Stimulated activated CD4-positive, alpha-beta T cell treated with anti-CD3 and anti-CD28 coated beads, Interleukin-12 subunit alpha, Interleukin-12 subunit beta, amount 100 ng/mL, for 4 hours (primary cell): Measurements from ENCODE around the gene ACOT7.

ENCODE experiments used
- DNase-seq: peaks from one replicate; pipeline ENCODE4 v3.0.0-alpha.2; 2020

The ACOT7 gene

GRCh38 chr1:6245869-6246496, 147.6 kb downstream of the ACOT7 start:
- DNase-seq: peak; percentile 44

DNA sequence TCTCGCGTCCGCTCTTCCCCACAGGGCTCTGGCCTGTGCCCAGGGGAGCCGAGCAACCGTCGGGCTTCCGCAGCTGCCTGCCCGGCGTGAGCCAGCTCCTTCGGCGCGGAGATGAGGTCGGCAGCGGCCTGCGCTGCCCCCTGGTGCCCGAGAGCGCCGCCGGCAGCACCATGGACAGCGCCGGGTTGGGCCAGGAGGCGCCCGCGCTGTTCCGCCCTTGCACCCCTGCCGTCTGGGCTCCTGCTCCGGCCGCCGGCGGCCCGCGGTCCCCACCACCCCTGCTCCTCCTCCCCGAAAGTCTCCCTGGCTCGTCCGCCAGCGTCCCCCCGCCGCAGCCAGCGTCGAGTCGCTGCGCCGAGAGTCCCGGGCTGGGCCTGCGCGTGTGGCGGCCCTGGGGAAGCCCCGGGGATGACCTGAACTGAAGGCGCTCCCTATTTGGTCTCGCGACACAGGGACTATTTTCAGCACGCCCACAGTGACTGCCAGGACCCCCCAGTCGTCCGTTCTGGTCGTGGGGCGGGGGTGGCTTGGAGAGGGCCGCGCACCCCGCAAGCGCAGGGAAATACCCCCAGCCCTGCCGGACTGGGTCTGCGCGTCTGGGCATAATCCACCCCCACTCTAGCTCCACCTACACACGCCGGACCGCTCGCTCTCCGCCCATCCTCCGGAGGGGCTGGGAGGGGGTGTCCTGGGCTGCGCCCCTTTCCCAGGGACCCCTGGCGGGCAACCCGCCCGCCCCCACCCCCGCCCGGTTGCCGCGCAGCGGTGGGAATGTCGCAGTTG, 148.3 kb downstream of the ACOT7 start:
- peak; percentile 82 for DNase-seq

GRCh38 chr1:6244401-6245049, 149.0 kb downstream of the ACOT7 start:
- DNase-seq: no peak

- DNase-seq: no peak
Measured at GRCh38 chr1:6243993-6244392, 149.6 kb downstream of the ACOT7 start, which contains the start of gene HES3. TSS of gene HES3 (plus strand) at chr1:6244179. CDS start at chr1:6244366, 187 bp downstream.

- DNase-seq: no peak
Measured at GRCh38 chr1:6243053-6243834, 150.3 kb downstream of the ACOT7 start.

GRCh38 chr1:6241887-6242740, 151.5 kb downstream of the ACOT7 start:
- no peak for DNase-seq

DNA sequence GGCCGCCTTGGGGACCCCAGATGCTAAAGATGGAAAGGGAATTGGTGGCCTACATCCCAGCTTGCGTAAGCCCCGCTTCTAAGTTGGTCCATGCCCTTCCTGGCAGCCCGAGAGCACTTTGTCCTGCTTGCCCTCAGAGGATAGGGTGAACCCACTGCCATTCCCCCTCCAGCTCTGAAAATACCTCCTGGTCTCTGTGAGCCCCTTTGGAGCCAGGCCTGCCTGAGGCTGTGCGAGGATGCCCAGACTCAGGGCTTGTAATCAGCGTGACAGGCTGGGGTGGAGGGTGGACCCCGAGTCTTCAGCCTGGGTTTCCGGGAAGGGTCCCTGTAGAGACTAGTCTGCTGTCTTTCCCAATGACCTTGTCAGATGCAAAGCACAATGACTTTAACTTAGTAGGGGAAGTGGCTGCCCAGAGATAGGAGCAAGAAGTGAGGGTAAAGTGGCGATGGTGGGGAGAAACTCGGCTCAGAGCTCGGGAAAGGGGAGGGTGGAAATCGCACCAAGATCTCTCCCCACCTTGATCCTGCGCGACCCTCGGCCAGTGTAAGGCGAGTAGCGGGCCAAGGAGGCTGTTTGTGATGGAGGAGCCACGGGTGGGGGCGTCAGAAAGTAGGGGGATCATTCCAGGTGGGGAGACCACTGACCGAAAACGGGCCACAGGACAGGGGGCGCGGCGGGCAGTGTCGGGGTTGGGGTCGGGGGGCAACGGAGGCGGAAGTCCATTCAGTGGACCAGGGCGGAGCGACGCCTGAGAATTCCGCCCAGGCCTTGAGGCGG, 152.3 kb downstream of the ACOT7 start:
- no peak for DNase-seq

DNA sequence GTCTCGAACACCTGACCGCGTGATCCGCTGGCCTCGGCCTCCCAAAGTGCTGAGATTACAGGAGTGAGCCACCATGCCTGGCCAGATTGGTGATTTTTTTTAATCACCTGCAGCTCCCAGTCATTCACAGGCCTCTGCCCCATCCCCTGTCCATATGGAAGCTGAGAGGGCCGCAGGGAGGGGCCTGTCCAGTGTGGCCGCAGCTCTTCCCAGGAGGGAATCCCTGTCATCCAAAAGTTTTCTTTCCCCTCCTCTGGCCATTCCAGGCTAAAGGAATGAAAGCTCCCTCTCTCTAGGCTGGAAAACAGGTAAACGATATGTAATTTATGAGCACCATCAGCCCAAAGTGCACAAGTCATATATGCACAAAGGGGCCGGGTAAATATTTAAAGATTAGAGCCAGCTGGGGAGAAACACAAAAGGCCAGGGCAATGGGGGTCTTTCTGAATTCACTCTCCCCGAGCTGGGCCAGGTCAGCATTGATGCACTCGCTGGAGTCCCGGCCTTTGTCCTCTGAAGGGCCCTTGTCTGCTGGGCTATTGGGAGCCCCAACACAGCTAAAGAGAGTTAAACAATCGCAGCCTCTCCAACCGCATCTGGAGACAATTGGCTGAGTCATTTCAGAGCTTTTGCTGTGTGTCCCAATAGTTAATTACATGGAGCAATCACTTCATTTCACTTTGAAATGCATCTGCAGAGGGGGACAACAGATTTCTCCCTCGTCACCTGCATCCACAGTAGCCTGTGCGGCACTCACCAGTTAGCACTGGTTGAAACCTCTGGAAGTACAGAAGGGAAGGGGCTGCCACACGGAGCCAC, 153.4 kb downstream of the ACOT7 start:
- no peak for DNase-seq

DNA sequence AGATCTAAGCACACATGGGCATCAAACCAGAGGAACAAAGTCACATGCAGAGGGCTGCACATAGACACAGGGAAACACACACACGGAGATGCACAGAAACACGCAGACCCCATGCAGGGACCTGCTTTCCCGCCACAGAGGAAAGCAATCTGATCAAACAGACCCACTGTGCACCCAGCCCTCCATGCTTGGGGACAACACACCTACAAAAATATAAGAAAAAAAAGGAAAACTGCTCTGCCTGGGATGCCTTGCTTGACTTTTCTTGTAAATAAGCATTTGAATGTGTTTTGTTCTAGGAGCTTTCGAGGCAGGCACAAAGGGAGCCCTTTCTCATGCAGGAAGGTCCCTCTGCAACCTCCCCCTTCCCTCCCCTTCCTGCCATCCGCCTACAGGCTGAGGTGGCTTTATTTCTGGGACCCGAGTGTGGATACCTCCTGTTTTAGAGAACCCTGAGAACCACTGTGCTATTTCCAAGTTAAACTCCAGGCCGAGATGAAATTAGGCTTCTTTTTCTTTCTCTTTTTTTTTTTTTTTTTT, 154.3 kb downstream of the ACOT7 start:
- no peak for DNase-seq

GRCh38 chr1:6237093-6237492, 156.5 kb downstream of the ACOT7 start:
- no peak for DNase-seq

DNA sequence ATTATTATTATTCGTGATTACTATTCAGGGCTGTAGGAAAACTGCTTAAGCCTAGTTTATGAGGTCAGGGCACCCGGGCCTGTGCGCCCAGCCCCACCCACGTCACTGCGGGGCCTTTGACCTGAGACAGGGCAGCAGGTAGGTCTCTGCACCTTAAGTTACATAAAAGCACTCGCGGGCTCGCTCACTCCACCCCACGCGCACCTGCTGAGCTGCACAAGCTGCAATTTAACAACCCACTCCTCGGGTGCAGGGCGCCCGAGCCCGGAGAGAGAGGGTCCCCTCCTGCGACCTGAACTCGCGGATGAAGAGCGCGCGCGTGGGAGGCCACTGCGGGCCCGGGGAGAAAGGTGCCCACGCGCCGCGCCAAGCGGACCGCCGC, 158.3 kb downstream of the ACOT7 start:
- peak; percentile 33 for DNase-seq

GRCh38 chr1:6234502-6235295, 158.9 kb downstream of the ACOT7 start:
- no peak for DNase-seq

DNA sequence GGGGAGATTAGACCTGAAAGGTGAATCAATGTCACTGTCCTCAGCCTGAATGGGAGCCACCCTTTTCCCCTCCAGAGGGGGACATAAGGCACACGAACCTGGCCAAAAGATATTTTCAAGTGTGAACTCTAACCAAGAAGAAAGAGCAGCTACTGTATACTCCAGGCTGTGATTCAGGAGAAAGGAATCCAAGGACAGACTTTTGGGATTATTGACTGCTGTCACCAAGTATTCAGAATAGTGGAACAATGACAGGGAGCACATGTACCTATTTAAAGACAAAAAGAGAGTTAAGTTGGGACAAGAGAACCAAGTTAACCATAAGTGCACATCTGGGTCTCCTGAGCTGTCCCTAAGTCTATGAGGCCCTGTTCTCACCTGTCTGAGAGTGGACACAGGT, 160.2 kb downstream of the ACOT7 start:
- DNase-seq: no peak

GRCh38 chr1:6225651-6226050, 167.9 kb downstream of the ACOT7 start:
- DNase-seq: no peak

GRCh38 chr1:6224718-6225117, 168.8 kb downstream of the ACOT7 start:
- no peak for DNase-seq

GRCh38 chr1:6223617-6224016, 169.9 kb downstream of the ACOT7 start:
- DNase-seq: no peak

DNA sequence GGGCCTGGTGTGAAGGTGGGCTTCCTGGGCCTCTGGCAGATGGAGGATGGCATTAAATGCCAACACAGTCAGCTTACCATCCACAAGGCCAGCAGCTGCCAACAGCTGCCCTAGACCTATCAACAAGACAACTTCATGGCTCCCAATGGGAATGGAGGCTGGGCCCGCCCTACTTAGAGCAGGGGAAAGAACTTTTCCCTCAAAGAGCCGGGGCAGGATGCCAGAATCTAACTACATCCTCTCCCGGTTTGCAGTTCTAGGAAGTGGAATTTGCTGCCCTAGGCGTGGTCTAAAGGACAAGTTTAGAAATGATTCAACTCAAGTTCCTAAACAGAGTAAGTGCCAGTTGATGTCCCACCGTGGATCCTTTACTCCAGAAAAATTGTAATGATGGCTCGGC, 170.9 kb downstream of the ACOT7 start:
- no peak for DNase-seq

GRCh38 chr1:6221210-6221784, 172.3 kb downstream of the ACOT7 start:
- DNase-seq: no peak

DNA sequence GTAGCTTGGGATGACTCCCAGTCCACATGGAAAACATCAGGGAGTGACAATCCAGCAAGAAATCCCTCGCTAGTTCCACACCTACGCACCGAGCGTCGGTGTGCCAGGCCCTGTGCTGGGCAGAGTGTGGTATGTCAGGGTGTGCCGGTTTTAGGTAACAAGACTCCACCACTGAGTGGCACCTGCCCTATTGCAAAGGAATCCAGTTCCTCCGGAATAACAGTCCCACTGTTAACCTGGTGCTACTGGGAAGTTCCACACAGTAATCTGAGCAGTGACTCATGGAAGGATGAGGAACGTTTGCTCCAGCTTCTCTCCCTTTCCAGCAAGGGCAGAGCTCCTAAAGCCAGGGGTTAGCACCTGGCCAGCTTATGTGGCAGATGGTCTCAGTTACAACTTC, 173.3 kb downstream of the ACOT7 start:
- no peak for DNase-seq
